ENCODE data around the gene ELF2.

Gene ELF2

DNA sequence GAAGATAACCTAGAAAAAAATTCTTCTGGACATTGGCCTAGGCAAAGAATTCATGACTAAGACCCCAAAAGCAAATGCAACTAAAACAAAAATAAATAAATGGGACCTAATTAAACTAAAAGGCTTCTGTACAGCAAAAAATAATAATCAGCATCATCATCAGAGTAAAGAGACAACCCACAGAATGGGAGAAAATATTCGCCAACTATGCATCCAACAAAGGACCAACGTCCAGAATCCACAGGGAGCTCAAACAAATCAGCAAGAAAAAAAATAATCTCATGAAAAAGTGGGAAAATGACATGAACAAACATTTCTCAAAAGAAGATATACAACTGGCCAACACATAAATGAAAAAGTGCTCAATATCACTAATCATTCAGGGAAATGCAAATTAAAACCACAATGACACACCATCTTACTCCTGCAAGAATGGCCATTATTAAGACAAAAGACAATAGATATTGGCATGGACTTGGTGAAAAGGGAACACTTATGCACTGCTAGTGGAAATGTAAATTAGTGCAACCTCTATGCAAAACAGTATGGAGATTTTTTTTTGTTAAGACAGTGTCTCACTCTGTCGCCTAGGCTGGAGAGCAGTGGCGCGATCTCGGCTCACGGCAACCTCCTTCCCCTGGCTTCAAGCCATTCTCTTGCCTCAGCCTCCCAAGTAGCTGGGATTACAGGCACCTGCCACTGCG is 29.9 kb downstream of the ELF2 start:
- Histone ChIP-seq H3K27ac (no peak overlapping the region), H3K36me3 (ENCODE audit: control insufficient read depth, insufficient read depth, low read length) (no peaks in the 10 kb centered on the region), H3K4me3 (ENCODE audit: low read depth, low read length) (no peak overlapping the region), H3K4me2 (ENCODE audit: low read length) (no peak overlapping the region), H3K9me3 (ENCODE audit: control insufficient read depth, low read length) (no peaks in the 10 kb centered on the region), H3K27me3 (ENCODE audit: control insufficient read depth, insufficient read depth, low read length) (no peaks in the 10 kb centered on the region), H2AFZ (no peak overlapping the region), H3K79me2 (peaks cover 32% of the 10 kb centered on the region), H3K4me1 (peaks cover 9% of the 10 kb centered on the region), H3K9ac (no peak overlapping the region)
- TF ChIP-seq, protein P1, sequence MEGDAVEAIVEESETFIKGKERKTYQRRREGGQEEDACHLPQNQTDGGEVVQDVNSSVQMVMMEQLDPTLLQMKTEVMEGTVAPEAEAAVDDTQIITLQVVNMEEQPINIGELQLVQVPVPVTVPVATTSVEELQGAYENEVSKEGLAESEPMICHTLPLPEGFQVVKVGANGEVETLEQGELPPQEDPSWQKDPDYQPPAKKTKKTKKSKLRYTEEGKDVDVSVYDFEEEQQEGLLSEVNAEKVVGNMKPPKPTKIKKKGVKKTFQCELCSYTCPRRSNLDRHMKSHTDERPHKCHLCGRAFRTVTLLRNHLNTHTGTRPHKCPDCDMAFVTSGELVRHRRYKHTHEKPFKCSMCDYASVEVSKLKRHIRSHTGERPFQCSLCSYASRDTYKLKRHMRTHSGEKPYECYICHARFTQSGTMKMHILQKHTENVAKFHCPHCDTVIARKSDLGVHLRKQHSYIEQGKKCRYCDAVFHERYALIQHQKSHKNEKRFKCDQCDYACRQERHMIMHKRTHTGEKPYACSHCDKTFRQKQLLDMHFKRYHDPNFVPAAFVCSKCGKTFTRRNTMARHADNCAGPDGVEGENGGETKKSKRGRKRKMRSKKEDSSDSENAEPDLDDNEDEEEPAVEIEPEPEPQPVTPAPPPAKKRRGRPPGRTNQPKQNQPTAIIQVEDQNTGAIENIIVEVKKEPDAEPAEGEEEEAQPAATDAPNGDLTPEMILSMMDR (IDR thresholded peaks at IDR 0.05) = no peak

- Histone ChIP-seq H3K4me3 (ENCODE audit: low read depth, low read length) (no peak overlapping the region), H3K27ac (no peak overlapping the region), H3K4me2 (ENCODE audit: low read length) (no peak overlapping the region), H3K79me2 (peaks cover 35% of the 10 kb centered on the region), H3K9ac (no peak overlapping the region), H3K27me3 (ENCODE audit: control insufficient read depth, insufficient read depth, low read length) (no peaks in the 10 kb centered on the region), H3K9me3 (ENCODE audit: control insufficient read depth, low read length) (no peaks in the 10 kb centered on the region), H2AFZ (no peak overlapping the region), H3K4me1 (peaks cover 9% of the 10 kb centered on the region), H3K36me3 (ENCODE audit: control insufficient read depth, insufficient read depth, low read length) (no peaks in the 10 kb centered on the region)
- TF ChIP-seq, protein P1 (IDR thresholded peaks at IDR 0.05) = no peak
Observed at GRCh38 chr4:139145552-139145932, 31.5 kb downstream of the ELF2 start.

DNA sequence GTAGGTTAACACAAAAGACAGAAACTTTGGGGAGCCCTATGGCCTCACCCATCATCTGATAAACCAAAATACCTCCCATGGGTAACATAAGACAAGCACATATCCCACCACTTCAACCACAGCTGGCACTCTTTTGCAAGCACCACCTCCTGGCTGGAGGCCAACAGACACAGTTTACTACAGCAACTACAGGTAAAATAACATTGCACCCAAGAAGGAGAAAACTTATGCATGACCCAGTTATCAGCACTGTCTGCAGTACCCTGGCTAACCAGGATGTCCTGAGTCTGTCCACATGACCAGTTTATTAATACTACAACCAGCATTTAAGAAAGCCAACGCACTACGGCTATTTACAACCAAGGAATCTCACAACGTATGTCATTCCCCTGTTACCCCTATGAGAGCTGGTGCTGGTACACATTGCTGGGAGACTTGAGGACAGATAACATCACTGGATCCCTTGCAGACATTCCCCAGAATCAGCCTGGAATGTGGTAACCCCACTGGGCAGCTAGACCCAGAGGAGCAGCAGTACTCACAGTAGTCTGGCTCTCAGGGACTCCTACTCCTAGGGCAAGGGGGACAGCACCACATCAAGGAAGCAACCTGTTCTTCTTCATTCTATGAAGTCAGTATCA is 32.0 kb downstream of the ELF2 start:
- no peak overlapping the region for H3K4me2 ChIP-seq (ENCODE audit: low read length)
- H3K36me3 ChIP-seq (ENCODE audit: control insufficient read depth, insufficient read depth, low read length) = no peaks in the 10 kb centered on the region
- no peak overlapping the region for H3K27ac ChIP-seq
- TF ChIP-seq, protein P1 (IDR thresholded peaks at IDR 0.05) = no peak
- H3K27me3 ChIP-seq (ENCODE audit: control insufficient read depth, insufficient read depth, low read length) = no peaks in the 10 kb centered on the region
- peaks cover 35% of the 10 kb centered on the region for H3K79me2 ChIP-seq
- H3K4me1 ChIP-seq = peaks cover 9% of the 10 kb centered on the region
- no peak overlapping the region for H3K4me3 ChIP-seq (ENCODE audit: low read depth, low read length)
- H3K9me3 ChIP-seq (ENCODE audit: control insufficient read depth, low read length) = no peaks in the 10 kb centered on the region
- H3K9ac ChIP-seq = no peak overlapping the region
- no peak overlapping the region for H2AFZ ChIP-seq

GRCh38 chr4:139144161-139144859 is 32.7 kb downstream of the ELF2 start:
- H3K79me2 ChIP-seq = peaks cover 29% of the 10 kb centered on the region
- TF ChIP-seq, protein P1 (IDR thresholded peaks at IDR 0.05) = no peak
- H3K27me3 ChIP-seq (ENCODE audit: control insufficient read depth, insufficient read depth, low read length) = no peaks in the 10 kb centered on the region
- H3K9me3 ChIP-seq (ENCODE audit: control insufficient read depth, low read length) = no peaks in the 10 kb centered on the region
- H3K9ac ChIP-seq = no peak overlapping the region
- H2AFZ ChIP-seq = no peak overlapping the region
- no peak overlapping the region for H3K27ac ChIP-seq
- no peak overlapping the region for H3K4me2 ChIP-seq (ENCODE audit: low read length)
- no peak overlapping the region for H3K4me3 ChIP-seq (ENCODE audit: low read depth, low read length)
- H3K36me3 ChIP-seq (ENCODE audit: control insufficient read depth, insufficient read depth, low read length) = no peaks in the 10 kb centered on the region
- H3K4me1 ChIP-seq = peaks cover 9% of the 10 kb centered on the region

Measured in parathyroid adenoma (tissue), 2 donors.